Cardiac septum (tissue), 1 donor: ENCODE results near the gene SPA17. TPM values are rescaled to one million over a fixed set of nuclear protein-coding genes. Genes with fewer than 3 reads are reported as not detected.
A peak's percentile ranks its signal among the peaks of the same experiment; 100 is the strongest.

Experiments
- DNase-seq: peaks from one replicate; pipeline ENCODE4 v3.0.0-alpha.2; 2020; ENCODE audit warnings: low spot score
- intact Hi-C: fragments of 100-400 bp; cut with DNase I; formaldehyde crosslinking; loops from one replicate; pipeline ENCODE4 v1.14.0; 2022
- total RNA-seq: library from RNA; stranded (reverse); fragmentation: NEBNext Ultra II Directional; extraction: Animal tissue kit (Norgen Biotek cat#: 25700); gene quantifications from one replicate; pipeline ENCODE4 v1.2.1, GENCODE V29; 2021
- donor health status: DM: no; HTN: no; CAD: no.

Gene SPA17
- total RNA-seq, 1 donor from 2014 or later: 1.8 TPM

- intact Hi-C loops: no loop called here
- DNase-seq: no peak
Measured at GRCh38 chr11:124717421-124717785, 43.7 kb downstream of the SPA17 start.

- no peak for DNase-seq
- intact Hi-C loops: no loop called here
Measured at GRCh38 chr11:124717786-124718651, 44.3 kb downstream of the SPA17 start.

- DNase-seq: no peak
- intact Hi-C loops: no loop called here
Measured at GRCh38 chr11:124718801-124719200, 45.1 kb downstream of the SPA17 start.

- intact Hi-C loops: no loop called here
- DNase-seq: no peak
Measured at GRCh38 chr11:124719534-124719933, 45.8 kb downstream of the SPA17 start.

- intact Hi-C loops: loop anchor here (5.0 kb wide), 1 partner anchor 45 kb away; no protein-coding TSS in a partner anchor
- no peak for DNase-seq
Measured at GRCh38 chr11:124722176-124722575, 48.5 kb downstream of the SPA17 start.

GRCh38 chr11:124724979-124725718 is 51.4 kb downstream of the SPA17 start:
- intact Hi-C loops: loop anchor here (5.0 kb wide), 1 partner anchor 48 kb away; no protein-coding TSS in a partner anchor
- DNase-seq: no peak

GRCh38 chr11:124725719-124726105 is 52.0 kb downstream of the SPA17 start:
- DNase-seq: no peak
- intact Hi-C loops: no loop called here

- no peak for DNase-seq
- intact Hi-C loops: no loop called here
Measured at GRCh38 chr11:124727474-124727873, 53.8 kb downstream of the SPA17 start.

- no peak for DNase-seq
- intact Hi-C loops: no loop called here
Measured at GRCh38 chr11:124728134-124728533, 54.4 kb downstream of the SPA17 start.

- DNase-seq: no peak
- intact Hi-C loops: no loop called here
Measured at GRCh38 chr11:124729571-124729970, 55.9 kb downstream of the SPA17 start.

- DNase-seq: no peak
Measured at GRCh38 chr11:124732230-124732629, 58.5 kb downstream of the SPA17 start.

GRCh38 chr11:124736736-124737135 is 63.0 kb downstream of the SPA17 start:
- intact Hi-C loops: no loop called here
- DNase-seq: no peak

More at GRCh38 chr11:124732230-124732629, 58.5 kb downstream of the SPA17 start:
- intact Hi-C loops: no loop called here

- intact Hi-C loops: no loop called here
- no peak for DNase-seq
Measured at GRCh38 chr11:124737638-124738305, 64.1 kb downstream of the SPA17 start.

- no peak for DNase-seq
- intact Hi-C loops: no loop called here
Measured at GRCh38 chr11:124738713-124739478, 65.2 kb downstream of the SPA17 start.

- intact Hi-C loops: loop anchor here (5.0 kb wide), 1 partner anchor 67 kb away; the partner anchor contains the start of genes SIAE and SPA17
- peak; percentile 93 for DNase-seq
Measured at GRCh38 chr11:124739479-124740276, 66.0 kb downstream of the SPA17 start, which contains the start of gene NRGN. NRGN (plus strand) TSS chr11:124739942; CDS start chr11:124740085, 143 bp downstream.

GRCh38 chr11:124740277-124740882 is 66.7 kb downstream of the SPA17 start:
- no peak for DNase-seq

GRCh38 chr11:124742555-124742954 is 68.9 kb downstream of the SPA17 start:
- intact Hi-C loops: loop anchor here (5.0 kb wide), 1 partner anchor 70 kb away; the partner anchor contains the start of genes SIAE and SPA17

More at GRCh38 chr11:124740277-124740882, 66.7 kb downstream of the SPA17 start:
- intact Hi-C loops: loop anchor here (5.0 kb wide), 1 partner anchor 68 kb away; the partner anchor contains the start of genes SIAE and SPA17

GRCh38 chr11:124743050-124743449 is 69.3 kb downstream of the SPA17 start:
- DNase-seq: no peak
- intact Hi-C loops: loop anchor here (5.0 kb wide), 1 partner anchor 71 kb away; the partner anchor contains the start of genes SIAE and SPA17

More at GRCh38 chr11:124742555-124742954, 68.9 kb downstream of the SPA17 start:
- DNase-seq: no peak
